Adipose tissue (tissue), 3 donors: ENCODE data around the gene FBLN7. TPM values are rescaled to one million over a fixed set of nuclear protein-coding genes. Genes with fewer than 3 reads are reported as not detected.
"Not testable (repeated sequence)": the region's sequence is repeated elsewhere in the genome, so short reads cannot be mapped to it uniquely, and the experiment has no call there.

Experiments used
- H3K27ac ChIP-seq: one replicate; pipeline ENCODE4 v1.5.1; 2013; ENCODE audit warnings: low read depth, low read length
- WGBS, 3 donors: extraction: QIAGEN DNeasy Blood & Tissue Kit; methylation state at CpG; one replicate each; pipeline ENCODE4 v1.1.7; 2013; 5-methylcytosine and 5-hydroxymethylcytosine counted together
- polyA plus RNA-seq, 3 donors: library from polyadenylated mRNA; stranded (reverse); fragments of 200-250 nt; gene quantifications; one replicate each; pipeline ENCODE4 v1.2.3, GENCODE V29; 2013
- donor health status: healthy with polysubstance abuse.
- donor health status: Bipolar disorder and iron deficiency.
- donor health status: healthy.

The FBLN7 gene
- polyA plus RNA-seq, 3 donors, result 0.66 to 7.1 (median 1.7) TPM

DNA sequence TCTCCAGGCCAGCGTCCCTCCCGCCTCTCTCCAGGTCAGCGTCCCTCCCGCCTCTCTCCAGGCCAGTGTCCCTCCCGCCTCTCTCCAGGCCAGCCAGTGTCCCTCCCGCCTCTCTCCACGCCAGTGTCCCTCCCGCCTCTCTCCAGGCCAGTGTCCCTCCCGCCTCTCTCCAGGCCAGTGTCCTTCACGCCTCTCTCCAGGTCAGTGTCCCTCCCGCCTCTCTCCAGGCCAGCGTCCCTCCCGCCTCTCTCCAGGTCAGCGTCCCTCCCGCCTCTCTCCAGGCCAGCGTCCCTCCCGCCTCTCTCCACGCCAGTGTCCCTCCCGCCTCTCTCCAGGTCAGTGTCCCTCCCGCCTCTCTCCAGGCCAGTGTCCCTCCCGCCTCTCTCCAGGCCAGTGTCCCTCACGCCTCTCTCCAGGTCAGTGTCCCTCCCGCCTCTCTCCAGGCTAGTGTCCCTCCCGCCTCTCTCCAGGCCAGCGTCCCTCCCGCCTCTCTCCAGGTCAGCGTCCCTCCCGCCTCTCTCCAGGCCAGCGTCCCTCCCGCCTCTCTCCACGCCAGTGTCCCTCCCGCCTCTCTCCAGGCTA lies 939 bp downstream of the FBLN7 start:
- 0 to 5% (median 3%) methylated on average over 6 to 20 of the region's 32 CpGs for WGBS, 3 donors
- not testable (repeated sequence) for H3K27ac ChIP-seq

DNA sequence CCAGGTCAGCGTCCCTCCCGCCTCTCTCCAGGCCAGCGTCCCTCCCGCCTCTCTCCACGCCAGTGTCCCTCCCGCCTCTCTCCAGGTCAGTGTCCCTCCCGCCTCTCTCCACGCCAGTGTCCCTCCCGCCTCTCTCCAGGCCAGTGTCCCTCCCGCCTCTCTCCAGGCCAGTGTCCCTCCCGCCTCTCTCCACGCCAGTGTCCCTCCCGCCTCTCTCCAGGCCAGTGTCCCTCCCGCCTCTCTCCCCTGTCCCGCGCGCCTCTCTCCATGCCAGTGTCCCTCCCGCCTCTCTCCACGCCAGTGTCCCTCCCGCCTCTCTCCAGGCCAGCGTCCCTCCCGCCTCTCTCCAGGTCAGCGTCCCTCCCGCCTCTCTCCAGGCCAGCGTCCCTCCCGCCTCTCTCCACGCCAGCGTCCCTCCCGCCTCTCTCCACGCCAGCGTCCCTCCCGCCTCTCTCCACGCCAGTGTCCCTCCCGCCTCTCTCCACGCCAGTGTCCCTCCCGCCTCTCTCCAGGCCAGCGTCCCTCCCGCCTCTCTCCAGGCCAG lies 1.5 kb downstream of the FBLN7 start:
- 2 to 5% (median 3%) methylated on average over 27 to 34 of the region's 38 CpGs for WGBS, 3 donors

DNA sequence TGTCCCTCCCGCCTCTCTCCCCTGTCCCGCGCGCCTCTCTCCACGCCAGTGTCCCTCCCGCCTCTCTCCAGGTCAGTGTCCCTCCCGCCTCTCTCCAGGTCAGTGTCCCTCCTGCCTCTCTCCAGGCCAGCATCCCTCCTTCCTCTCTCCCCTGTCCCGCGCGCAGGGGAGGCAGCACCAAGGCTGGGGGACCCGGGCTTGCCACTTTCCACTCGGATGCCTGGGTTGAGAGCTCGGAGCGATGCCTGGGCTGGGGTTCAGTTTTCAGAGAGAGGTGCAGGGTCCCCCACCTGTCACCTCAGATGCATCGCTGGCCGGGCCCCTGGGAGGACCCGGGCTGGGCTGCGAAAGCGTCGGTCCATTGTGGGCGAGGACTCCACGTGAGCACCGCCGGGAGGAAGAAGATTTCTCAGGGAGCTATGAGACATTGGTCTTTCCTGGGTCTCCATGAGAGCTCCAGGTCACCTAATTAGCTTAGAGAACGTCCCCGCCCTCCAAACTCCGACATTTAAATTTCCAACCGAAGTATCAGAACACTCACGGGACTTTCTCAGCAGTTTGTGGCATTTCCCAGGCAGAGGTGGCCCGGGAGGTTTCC lies 2.1 kb downstream of the FBLN7 start:
- 13 to 27% (median 15%) methylated on average over 29 to 30 of the region's 30 CpGs for WGBS, 3 donors
- no peak overlapping the region for H3K27ac ChIP-seq

More for the DNA sequence above, 1.5 kb downstream of the FBLN7 start:
- not testable (repeated sequence) for H3K27ac ChIP-seq

DNA sequence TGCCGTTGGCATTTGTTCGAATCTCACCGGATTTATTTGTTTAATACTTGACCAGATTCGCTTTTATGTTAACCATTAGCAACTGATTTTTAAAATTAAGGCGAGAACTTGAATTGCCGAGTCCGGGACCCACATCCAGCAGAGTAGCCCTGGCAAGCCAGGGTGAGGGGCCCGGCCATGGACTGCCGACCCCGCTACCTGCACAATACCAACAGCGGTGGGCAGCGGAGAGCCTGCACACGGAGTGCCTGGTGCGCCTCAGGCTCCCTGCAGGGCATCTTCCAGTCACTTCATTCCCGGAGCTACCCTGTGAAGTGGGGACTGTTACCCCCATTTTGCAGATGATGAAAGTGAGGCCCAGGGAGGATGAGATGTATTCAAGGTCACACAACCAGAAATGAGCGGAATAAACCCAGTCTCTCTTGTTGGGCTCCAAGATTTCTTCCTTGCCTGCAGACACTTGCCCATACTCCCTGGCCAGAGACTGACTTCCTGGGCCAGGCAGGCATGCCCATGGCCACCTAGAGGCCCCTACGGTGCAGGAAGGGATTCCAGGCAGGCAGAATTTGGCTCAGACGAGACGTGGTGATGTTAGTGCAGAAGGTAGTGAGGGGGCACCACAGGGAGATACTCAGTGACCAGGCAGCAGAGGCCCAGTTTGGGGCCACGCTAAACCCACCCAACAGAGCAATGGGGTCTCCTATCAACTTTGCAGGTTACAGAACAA lies 2.9 kb downstream of the FBLN7 start:
- H3K27ac ChIP-seq, result no peak overlapping the region
- 83 to 90% (median 88%) methylated on average over 20 of the region's 20 CpGs for WGBS, 3 donors

DNA sequence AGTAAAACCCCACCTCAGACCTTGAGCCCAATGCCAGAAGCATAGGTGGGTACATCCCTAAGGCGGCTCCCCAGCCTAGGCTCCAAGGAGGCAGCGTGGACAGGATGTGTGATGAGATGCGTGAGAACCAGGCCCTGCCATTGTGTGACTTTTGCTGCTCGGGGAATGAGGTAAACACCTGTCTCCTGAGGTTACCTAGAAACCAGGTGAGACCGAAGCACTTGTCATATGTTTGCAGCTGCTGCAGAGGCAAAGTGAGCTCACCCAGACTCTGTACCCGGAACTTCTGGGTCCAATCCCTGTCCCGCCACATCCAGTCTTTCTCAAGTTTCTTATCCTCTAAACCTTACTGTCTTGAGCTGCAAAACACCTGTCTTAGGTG lies 3.4 kb downstream of the FBLN7 start:
- no peak overlapping the region for H3K27ac ChIP-seq
- WGBS, 3 donors, result 63 to 86% (median 79%) methylated on average over 7 of the region's 7 CpGs

DNA sequence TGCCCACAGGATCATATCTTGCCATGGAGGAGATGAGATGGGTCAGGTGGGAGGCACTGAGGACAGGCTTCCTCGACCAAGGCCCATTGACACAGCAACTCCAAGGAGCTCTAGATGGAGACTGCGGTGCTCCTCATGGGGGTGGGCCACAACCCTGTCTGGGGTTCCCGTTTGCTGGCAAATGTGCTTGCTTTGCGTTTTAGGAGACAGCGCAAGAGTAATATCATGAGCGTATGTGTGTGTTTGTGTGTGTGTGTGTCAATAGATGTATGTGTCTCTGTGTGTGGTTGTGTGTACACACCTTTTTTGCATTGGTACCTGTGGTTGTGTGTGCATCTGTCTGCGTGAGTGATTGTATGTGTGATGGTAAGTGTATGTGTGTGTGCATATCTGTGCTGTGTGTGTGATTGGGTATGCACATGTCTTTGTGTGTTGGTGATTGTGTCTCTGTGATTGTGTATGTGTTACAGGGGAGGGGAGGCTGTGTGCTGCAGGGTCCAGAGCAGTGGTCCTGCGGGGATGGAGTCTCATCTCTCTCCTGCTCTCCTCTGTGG lies 4.4 kb downstream of the FBLN7 start:
- 72 to 91% (median 90%) methylated on average over 8 of the region's 8 CpGs for WGBS, 3 donors
- no peak overlapping the region for H3K27ac ChIP-seq

DNA sequence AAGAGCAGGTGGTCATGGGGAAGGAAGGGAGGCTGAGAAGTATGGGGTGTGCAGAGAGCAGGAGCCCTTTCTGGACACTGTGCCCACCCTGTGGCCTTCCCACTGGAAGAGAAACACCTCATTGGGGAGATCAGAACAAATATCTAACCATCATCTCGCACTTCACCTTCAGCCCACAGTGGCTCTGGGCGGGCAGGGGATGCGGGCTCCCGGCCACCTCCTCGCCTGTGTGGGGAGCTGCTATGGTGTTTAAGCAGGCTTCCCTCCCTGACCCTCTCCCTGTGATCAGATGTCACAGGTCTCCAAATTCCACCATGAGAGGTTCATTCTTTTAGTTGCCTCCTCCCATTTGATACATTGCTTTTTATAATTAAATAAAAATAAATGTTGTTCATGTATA lies 5.0 kb downstream of the FBLN7 start:
- H3K27ac ChIP-seq, result no peak overlapping the region
- 91 to 98% (median 91%) methylated on average over 5 of the region's 5 CpGs for WGBS, 3 donors

DNA sequence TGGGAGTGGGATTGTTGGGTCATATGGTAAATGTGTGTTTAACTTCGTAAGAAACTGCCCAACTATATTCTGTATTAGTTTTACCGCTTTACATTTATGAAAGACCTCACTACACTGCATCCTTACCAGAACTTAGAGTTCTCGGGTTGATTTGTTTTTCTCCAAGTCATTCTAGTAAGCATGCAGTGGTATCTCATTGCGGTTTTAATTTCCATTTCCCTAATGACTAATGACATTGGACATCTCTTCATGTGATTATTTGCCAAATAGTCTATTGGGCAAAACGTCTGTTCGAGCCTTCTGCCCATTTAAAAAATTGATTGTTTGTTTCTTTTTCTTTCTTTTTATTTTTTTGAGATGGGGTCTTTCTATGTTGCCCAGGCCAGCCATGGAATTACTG lies 6.8 kb downstream of the FBLN7 start:
- no peak overlapping the region for H3K27ac ChIP-seq
- 89 to 93% (median 91%) methylated on average over 6 of the region's 6 CpGs for WGBS, 3 donors

DNA sequence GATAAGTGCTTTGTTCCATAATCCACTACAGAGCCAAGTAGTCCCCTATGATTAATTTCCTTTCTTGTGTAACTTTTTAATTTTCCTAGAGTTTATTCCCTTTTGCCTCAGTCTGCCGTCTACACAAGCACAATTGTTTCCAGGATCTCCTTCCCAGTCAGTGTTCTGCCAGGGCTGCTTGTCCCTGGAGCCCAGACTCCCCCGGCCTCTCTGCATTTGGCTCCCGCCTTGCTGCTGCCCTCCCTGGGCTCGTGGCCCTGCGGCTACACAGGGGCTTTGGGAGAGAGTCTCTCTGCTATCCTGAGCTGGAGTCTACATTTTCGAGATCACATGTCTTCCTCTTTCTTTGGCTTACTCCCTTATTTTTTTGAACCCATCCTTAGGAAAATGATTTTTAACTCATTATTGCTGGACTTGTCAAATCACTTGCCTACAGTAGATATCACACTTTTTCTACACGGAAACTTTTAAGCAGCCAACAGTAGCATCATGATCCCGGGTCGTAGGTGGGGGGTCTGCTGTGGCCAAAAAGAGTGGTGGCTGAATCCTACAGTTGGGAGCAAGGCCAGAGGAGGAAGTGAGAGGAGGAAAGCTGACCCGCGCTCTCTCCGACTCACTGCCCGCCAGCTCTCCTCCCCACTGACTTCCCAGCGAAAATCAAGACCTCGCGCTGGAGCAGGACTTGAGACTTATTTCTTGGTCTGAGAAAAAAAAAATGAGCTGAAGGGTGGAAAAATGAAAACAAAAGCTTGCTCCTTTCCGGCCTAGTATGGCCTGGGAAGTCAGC lies 9.4 kb downstream of the FBLN7 start:
- 56 to 77% (median 66%) methylated on average over 17 of the region's 17 CpGs for WGBS, 3 donors
- H3K27ac ChIP-seq, result peak overlapping the region; percentile 7

DNA sequence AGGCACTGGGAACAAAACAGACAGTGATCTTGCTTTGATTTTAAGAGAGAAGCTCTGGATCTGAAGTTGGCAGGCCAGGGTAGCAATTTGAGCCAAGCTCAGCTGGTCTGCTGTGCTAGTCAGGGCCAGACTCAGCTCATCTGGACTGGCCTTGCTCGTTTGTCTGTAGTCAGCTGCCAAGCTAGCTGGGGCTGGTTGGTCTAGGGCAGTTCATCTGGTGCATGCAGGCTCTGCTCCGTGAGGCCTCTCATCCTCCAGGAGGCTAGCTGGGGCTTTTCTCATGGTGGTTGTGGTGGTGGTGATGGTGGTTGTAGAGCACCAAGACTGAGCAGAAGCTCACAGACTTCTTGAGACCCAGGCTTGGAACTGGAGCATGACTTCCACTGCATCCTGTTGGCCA lies 10.3 kb downstream of the FBLN7 start:
- H3K27ac ChIP-seq, result no peak overlapping the region
- 70 to 83% (median 72%) methylated on average over 2 of the region's 2 CpGs for WGBS, 3 donors

DNA sequence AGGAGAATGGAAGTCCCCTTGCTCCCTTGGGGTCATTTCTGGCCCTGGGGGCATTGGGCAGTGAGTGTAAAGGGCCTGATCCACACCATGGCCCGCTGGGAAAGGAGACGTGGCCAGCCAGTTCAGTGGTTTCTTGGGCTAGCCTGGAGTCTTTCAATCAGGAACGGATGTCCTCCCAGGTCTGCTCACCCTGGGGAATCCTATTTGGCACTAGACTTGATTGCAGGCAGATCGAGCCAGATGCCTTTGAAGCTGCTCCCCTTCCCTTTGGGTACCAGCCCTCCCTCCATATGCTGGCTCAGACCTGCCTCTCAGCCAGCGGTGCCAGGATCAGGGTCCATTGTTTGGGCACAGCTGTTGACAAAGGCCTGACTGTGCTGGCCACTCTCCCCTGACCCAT lies 11.0 kb downstream of the FBLN7 start:
- 69 to 83% (median 77%) methylated on average over 5 of the region's 5 CpGs for WGBS, 3 donors

DNA sequence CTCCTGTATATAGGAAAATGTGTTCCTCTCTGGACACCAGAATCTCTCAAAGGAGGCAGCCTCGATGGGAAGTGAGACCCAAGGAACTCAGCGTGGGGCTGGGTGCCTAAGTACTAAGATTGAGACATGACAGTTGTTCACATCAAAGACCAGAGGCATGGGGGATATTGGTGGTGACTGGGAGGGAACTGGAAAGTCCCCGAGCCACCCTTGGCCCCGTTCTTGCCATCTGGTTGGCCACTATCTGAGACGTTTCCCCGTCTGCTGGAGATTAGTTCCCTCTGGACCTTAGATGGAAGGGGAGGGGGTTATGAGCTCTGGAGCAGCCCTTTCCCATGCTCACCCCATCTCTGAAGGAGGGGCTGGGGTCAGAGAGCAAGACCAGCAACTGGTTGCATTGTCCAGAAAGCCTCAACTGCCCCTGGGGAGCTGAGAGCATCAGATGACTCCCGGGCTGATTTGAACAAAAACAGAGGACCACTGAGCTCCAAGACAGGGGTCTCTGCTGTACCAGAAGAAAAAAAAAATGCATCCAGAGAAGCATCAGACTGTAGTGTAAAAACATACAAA lies 11.8 kb downstream of the FBLN7 start:
- WGBS, 3 donors, result 65 to 82% (median 73%) methylated on average over 7 of the region's 7 CpGs
- H3K27ac ChIP-seq, result no peak overlapping the region

More for the DNA sequence above, 11.0 kb downstream of the FBLN7 start:
- H3K27ac ChIP-seq, result no peak overlapping the region

DNA sequence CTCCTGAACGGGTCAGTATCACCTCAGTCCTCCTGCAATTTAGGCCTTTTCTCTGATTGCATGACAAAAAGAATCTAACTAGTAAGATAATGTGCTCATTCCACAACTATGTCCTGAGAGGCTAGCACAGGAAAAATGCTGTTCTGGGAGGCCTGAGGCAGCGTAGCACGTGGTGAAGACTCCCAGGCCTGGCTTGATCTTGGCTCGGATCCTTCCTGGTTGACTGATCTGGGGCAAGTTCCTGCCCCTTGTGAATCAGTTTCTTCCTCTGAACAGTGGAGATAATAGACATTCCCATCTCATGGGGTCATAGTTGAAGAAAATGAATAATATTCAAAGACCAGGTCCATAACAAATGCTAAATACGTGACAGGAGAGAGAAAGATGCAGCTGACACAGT lies 12.3 kb downstream of the FBLN7 start:
- H3K27ac ChIP-seq, result no peak overlapping the region
- WGBS, 3 donors, result 53 to 68% (median 57%) methylated on average over 5 of the region's 5 CpGs

DNA sequence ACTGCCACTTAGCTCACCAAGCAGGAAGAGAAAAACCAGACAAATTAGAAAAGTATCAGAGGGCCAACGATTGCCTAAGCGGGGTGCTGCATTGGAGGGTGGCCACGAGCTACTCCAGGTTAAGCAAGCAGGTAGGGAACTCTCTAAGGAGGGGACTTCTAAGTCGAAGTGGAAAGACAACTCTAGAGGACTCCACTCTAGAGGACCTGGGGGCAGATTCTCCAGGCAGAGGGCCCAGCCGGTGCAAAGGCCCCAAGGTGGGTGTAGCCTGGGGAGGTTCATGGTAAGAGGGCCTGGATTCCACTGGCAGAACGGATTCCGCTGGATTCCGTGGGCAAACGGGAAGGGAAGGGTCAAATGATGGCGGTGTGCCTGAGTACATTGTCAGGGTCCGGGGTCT lies 12.7 kb downstream of the FBLN7 start:
- no peak overlapping the region for H3K27ac ChIP-seq
- WGBS, 3 donors, result 82 to 87% (median 85%) methylated on average over 11 of the region's 11 CpGs

DNA sequence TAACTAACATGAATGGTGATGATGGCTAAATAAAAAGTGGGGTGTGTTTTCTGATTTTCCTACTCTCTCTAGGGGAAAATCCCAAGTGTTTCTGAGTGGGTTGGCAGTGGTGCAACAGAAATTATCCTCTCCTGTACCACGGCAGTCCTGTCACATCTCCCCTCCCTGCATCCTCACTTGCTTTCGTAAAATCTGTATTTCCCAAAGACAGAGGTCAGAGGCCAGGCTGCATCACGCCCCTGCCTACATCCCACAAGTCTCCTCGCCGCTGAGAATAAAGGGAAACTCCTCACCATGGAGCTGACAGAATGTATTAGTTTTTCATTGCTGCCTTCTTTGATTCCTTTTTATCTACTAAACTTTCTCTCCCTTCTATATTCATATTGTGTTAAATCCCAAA lies 13.1 kb downstream of the FBLN7 start:
- WGBS, 3 donors, result 85 to 86% (median 85%) methylated on average over 5 of the region's 5 CpGs
- no peak overlapping the region for H3K27ac ChIP-seq

DNA sequence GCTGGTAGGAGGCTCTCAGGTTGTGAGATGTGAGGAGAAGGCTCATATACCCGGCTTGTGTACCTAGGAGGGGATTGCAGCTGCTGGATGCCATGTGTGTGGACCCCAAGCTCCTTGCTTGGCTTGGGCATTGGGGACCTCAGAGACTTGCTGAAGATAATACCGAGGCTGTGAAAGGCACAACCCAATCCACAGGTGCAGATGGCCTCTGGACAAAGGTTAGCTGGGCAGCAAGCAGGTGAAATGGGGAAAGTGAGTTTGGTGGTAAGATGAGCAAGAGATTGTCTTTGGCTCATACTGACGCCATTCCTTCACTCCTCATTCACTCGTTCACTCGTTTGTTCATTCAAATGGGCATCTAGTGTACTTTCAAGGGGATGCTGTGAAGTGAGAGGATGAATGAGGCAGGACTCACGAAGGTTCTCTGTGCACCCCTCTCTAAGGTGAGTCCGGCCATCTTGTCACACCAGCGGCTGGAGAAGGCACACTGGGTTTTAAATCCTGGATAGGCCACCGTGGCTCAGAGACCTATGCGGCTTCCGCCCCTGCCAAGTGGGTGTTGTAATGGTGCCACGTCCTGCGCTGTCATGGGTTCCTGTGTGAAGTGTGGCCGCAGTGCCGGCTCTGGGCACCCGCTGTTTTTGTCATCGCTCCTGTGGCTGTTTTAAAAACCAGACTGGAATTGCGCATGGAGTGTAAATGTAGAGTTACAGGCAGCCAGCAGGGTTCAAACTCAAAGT lies 13.7 kb downstream of the FBLN7 start:
- WGBS, 3 donors, result 91 to 97% (median 92%) methylated on average over 18 of the region's 18 CpGs
- no peak overlapping the region for H3K27ac ChIP-seq

DNA sequence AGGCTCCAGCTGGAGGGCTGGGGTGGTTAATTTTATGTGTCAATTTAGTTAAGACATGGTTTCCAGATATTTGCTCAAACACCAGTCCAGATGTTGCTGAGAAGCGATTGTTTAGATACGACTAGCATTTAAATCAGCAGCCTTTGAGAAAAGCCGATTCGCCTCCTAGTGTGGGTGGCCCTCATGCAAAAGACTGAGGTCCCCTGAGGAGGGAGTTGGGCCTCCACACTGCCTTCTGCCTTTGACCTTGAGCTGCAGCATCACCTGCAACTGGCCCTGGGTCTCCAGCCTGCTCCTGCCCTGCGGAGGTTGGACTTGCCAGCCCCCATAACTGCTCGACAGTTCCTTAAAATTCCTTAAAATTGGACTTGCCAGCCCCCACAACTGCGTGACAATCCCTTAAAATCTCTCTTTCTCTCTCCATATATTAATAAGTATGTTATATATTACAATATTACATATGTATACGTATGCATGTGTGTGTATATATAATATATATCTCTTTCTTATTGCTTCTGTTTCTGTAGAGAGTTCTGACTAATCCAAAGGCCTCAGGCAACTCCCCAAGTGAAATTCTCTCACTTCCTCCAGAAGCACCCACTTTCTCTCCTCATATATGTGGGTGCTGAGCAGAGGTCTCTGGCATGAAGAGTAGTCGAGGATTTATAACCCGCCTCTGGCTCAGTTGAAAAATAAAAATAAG lies 14.4 kb downstream of the FBLN7 start:
- 86 to 94% (median 88%) methylated on average over 10 of the region's 10 CpGs for WGBS, 3 donors
- no peak overlapping the region for H3K27ac ChIP-seq
